GM21528 (cell line): ENCODE results near the gene ZBTB44.

Experiments used
- ATAC-seq: cut with Tn5 transposase; IDR thresholded peaks from one replicate; pipeline ENCODE4 v1.9.1; 2021; ENCODE audit warnings: mild to moderate bottlenecking, moderate library complexity; ENCODE audit not compliant: unreplicated experiment, low FRiP score

The ZBTB44 gene

DNA sequence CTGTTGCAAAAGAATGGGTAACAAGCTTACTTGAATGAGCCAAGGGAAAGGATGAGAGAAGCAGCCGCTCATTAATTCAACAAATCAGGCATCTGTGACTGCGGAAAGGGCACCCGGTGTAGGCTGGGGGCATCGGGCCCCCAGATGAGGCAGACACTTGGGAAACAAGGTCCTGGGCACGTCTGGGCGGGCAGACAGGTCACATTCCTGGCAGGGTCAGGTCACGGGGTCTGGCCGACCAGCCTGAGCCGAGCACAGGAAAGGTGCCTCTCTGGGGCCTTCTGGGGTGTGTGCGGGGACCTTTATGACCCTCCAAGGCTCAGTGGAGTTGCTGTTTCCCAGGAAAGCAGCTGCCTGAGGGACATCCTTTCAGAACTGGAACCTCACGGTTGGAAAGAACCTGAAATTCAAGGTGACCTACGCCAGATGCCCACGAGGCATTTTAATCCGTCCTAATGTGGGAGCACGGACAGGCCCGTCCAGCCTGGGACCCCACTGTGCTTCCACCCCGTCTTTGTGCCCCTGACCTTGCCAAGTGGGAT, 98.1 kb downstream of the ZBTB44 start:
- no peak for ATAC-seq

DNA sequence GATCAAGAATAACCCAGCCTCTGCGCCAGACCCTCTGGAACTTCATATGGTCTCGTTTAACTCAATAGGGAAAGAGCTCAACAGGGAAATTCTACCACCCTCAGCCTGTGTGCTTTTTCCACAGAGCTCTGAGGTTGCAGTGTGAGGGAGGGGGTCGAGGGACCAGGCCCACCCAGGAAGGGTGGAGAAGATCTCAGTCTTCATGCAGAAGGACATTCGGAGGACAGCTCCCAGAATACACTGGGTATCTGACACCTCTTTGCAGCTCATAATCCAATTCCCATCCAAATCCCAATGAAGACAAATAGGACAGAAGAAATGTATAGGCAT, 98.5 kb downstream of the ZBTB44 start:
- no peak for ATAC-seq

DNA sequence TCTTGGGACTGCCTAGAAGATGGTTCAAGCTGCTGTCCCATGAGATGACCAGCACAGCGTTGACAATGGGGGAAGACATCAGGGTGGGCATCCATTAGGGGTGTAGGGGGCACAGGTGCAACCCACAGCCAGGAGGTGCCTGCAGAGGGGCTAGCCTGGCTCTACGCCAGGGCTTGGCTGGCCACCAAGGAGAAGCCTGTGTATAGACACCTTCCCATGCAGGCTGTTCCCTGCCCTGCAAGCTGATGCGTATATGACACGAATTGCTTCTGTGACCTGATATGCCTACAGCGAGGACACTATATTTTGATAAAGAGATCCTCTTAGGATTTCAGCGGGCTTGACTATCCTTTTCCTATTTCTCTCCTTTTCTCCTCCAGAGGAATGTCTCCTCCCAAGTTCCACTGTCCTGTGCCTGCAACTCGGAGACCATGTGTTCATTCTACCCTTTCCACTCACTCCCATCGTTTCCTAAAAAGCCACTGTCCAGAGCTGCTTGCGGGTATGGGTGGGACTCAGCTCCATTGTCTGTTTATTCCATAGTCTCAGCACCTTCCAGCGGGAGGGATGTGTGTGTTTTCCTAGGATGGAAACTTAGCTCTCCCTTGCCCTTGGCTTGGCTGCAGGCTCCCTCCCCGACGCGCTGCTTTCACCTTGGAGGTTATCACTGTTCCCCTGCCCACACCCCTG, 99.0 kb downstream of the ZBTB44 start:
- ATAC-seq = no peak

DNA sequence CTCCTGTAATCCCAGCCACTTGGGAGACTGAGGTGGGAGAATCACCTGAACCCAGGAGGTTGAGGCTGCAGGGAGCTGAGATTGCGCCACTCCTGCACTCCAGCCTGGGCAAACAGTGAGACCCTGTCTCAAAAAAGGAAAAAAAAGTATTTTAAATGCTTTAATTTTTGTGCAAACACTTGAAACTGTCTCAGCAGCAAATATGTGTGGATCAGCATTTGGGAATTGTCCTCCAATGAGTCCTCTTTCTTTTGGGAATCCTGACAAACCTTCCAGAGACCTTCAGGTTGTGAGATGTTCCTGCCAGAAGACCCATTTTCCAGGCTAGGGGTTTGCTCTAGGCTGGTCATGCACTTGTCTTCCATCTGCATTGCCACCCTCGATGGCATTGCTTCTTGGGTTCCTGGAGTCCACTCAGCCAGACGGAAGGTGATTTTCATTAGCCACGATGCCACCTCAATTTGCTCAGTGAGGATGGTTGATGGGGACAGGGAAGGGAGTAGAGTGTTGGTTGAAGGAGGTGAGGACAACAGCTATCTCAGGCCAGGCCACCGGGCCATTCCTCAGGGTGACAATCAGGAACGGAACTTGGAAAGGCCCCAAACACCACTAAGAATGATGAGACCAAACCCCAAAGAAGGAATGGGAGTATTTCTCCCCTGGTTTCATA, 99.7 kb downstream of the ZBTB44 start:
- no peak for ATAC-seq

DNA sequence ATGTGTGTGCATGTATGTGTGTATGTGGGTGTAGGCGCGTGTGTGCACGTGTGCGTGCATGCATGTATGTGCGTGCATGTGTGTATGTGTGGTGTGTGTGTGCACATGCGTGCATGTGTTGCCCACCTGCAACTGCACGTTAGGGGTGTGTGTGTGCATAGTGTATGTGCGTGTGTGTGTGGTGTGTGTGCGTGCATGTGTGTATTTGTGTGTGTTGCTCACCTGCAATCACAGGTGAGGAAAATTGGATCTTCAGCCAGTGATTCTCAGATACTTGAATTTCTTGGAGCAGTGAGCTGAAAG, 100.8 kb downstream of the ZBTB44 start:
- ATAC-seq = no peak

DNA sequence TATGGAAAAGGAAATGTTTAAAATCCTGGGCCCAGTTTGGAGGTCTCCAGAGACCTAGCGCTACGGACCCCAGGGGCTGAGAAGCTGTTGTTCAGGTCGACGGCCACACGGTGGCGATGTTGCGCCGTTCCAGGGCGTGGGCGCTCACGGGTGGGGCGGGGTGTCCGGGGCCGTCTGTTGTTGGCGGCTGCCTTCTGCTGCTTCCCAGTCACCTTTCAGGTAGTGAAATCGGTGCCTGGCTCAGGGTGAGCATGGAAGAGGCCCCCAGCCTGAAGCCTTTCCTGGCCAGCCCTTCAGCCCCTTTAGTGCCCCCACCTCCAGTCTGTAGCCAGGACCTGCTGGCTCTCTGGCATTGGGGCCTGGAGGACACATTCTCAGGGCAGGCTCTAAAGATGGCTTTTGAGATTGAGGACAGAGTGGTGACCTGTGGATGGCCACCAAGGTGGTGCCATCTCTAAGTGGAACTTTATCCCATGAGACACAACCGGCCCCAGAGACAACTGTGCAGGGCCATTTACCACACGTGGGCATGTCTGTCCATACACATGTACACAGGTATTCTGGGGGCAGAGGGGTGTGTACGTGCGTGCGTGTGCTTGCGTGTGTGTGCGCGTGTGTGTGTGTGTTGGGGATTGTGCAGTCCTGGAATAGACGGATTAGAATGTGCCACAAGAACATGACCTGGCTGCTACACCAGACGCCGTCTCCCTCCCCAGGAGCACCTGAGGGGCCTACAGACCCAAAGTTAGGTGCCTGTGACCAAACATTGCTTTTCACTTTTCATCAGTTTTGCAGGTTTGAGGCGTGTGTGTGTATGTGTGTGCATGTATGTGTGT, 101.4 kb downstream of the ZBTB44 start:
- ATAC-seq = peak; percentile 73

DNA sequence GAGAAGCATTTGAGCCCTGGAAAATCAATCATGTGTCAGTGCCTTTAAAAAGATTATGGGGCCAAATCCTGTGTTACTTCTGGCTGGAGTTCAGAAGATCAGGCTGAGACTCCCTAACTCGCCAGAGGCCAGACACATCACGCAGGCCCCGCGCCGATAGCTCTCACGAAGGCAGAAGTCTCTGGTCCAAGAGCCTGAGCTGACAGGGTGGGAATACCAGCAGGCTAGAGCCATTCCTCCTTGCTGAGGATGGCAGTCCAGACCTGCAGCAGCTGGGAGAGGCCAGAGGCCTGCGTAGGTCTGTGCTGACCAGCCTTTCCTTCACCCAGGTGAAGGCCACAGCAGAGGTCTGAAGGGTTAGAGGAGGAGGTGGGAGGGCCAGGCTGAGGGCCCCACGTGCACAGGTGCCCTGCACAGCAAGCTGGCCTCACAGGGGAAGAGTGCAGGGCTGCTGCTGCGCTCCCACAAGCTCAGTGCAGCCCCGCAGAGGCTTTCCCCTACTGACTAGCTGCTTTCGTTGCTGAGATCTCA, 102.2 kb downstream of the ZBTB44 start:
- no peak for ATAC-seq

DNA sequence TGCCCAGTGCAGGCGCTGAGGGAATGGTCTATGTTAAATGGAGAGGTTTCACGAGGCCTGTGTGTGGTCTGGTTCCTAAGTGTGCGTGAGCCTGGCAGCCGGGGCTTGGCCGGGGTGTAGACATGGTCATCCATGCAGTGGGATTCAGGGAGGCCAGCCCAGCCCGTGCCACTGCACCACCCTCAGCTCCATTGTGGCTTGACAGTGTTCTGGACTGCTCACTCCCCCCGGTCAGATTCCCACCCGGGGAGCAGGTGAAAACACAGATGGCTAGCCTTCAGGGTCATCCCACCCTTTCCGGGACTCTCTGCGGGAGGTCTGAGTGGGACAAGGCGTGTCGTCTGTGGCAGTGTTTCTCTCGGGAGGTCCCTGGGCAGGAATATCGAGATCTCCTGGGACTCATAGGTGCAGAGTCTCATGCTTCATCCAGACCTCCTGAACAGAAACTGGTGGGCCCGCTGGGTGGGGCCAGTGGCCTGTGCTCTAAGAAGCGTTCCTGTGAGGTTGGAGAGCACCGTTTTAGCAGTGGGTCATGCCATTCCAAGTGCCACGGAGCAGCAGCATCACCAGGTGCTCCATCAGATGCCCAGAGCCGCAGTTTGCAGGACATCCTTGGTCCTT, 102.8 kb downstream of the ZBTB44 start:
- ATAC-seq = no peak

DNA sequence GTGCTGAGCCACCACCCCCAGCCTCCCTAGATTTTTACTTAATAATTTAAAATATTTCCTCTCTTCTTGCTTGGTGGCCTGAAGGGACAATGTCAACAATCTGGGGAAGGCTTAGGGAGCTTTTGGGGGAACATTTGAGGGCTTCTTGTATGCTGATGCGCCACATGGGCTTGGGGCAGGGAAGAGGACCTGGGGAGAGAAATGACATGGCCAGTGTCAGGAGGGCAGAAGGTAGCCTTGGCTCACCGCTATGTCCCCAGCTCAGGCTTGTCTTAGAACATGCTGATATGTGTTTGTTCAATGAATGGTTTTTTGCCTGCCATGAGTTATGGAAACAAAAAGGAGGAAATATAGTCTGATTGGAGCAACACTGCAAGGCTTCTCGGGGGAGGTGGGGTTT, 103.6 kb downstream of the ZBTB44 start:
- ATAC-seq = no peak

DNA sequence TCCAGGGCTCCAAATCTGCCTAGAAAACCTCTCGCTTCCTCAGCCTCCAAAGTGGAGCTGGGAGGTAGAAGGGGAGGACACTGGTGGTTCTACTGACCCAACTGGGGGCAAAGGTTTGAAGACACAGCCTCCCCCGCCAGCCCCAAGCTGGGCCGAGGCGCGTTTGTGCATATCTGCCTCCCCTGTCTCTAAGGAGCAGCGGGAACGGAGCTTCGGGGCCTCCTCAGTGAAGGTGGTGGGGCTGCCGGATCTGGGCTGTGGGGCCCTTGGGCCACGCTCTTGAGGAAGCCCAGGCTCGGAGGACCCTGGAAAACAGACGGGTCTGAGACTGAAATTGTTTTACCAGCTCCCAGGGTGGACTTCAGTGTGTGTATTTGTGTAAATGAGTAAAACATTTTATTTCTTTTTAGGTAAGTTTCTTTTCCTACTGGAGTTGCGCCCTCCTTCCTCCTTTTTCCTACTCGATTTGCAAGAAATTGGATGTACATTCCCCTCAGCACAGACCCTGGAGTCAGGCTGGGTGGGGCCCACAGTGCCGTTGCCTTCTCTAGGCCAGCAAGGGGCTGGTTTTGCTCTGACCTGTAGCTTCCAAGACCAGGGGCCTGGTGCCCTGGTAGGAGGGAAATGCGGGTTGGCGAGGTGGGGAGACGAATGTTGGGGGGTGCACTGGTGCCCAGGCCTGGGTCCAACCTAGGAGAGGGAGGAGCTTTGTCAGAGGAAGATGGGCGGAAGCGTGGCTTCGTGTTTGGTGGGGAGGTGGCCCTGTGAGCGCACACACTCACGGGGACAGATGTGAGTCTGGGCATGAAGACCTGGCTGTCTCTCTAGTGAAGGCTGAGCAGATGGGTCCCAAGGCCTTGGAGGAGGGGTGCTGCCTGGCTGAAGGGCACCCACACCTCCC, 104.5 kb downstream of the ZBTB44 start:
- no peak for ATAC-seq

DNA sequence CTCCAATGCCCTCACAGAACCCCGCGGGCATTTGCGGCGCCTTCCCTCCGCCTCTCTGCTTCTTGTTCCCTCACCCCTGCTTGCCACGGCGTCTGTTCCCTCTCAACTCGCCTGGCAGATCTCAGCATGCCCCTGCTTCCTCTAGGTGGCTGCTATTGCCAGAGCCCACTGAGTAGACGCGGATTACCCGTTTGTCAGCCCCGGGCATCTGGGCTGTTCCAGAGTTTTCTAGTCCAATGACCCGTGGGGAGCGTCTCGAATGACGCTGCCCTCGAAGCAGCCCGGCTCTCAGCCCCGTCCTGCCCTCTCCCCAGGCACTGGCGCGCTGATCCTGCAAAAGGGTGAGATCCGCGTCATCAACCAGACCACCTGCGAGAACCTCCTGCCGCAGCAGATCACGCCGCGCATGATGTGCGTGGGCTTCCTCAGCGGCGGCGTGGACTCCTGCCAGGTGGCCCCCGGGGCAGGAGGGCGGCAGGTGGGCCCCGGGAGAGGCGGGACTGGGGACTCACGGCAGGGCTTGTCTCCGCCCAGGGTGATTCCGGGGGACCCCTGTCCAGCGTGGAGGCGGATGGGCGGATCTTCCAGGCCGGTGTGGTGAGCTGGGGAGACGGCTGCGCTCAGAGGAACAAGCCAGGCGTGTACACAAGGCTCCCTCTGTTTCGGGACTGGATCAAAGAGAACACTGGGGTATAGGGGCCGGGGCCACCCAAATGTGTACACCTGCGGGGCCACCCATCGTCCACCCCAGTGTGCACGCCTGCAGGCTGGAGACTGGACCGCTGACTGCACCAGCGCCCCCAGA, 105.4 kb downstream of the ZBTB44 start:
- ATAC-seq = no peak

DNA sequence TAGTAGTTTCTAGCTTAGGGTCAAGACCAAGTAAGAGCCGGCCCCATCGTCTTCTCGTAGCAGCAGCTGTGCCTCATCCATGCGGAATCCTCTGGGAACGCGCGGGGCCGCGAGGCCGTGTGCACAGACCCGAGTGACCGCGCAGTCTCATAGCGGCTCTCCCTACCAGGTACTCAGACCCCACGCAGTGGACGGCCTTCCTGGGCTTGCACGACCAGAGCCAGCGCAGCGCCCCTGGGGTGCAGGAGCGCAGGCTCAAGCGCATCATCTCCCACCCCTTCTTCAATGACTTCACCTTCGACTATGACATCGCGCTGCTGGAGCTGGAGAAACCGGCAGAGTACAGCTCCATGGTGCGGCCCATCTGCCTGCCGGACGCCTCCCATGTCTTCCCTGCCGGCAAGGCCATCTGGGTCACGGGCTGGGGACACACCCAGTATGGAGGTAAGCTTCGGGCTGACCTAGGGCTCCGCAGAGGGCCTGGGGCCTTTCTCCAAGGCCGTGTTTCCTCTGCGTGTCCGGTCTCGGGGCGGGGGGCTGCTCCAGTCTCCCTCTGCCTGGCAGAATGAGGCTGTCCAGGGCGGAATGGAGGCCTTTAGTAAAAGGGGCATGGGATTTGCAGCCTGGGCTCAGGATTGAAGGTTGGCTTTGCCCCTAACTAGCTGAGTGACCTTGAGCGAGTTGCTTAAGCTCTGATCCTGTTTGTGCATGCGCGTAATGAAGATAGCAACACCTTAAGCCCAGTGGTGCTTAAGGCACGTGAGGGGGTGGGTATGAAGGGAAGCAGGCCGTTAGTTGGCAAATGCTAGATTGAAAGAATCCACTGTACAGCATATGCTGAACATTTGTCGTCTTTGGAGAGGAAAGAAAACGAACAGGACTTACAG, 106.2 kb downstream of the ZBTB44 start:
- no peak for ATAC-seq

DNA sequence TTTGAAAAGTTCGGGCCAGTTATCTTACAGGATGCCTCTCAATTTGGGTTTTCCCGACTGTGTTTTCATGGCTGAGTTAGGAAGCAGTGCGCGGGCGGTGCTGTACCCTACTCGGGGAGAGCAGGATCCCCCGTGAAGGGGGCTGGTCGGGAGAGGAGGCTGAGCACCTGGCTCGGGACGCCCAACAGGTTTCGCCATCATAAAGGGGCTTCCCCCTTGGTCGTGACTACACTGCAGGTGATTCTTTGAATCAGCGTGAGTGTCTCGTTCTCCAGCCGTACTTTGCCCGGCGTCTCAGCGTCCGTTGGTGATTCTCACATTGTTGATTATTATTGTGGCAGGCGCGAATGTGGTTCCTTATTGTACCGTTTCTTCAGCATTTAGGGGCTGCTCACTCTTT, 108.6 kb downstream of the ZBTB44 start:
- ATAC-seq = no peak

DNA sequence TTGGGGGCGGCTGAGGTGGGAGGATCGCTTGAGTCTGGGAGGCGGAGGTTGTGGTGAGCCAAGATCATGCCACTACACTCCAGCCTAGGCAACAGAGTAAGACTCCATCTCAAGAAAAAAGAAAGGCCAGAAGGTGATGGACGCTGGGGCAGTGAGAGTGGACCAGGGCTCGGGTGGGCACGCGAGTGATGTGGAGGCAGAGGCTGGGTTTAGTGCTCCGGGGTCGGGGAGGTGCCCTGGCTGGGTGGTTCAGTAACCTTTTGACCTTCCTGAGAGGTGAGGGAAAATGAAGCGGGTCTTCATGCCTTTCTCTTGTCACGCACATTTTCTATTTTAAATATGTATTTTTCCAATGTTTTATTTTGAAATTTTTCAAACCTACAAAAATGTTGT, 110.0 kb downstream of the ZBTB44 start:
- ATAC-seq = no peak

DNA sequence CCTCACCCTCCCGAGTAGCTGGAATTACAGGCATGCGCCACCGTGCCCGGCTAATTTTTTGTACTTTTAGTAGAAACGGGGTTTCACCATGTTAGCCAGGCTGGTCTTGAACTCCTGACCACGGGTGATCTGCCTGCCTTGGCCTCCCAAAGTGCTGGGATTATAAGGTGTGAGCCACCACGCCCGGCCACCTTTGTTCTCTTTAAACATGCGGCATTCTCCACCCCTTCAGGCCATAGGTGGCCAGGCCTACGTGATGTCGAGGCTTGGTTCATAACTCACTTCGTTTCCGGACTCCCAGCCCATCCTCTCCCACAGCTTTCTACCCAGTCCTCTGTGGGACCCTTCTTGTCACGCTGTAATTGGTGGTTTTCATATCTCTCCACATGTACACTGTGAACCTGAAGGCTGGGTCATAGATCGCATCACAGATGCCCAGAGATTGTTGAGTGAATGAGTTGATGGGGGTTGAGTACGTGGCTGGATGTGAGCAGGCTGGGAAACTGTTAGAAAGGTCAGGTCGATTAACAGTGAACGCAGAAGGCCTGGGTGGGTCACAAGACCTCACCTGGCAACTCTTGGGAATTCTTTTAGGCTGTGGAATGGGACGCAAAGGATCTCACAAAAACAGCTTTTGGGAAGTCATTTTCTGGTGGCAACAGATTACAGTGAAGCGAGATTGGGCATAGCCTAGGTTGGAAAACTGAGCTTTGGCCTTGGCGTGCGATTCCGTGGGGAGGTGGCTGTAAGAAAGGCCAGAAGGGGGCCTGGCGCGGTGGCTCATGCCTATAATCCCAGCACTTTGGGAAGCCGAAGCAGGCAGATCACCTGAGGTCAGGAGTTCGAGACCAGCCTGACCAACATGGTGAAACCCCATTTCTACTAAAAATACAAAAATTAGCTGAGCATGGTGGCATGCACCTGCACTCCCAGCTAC, 110.7 kb downstream of the ZBTB44 start:
- no peak for ATAC-seq

DNA sequence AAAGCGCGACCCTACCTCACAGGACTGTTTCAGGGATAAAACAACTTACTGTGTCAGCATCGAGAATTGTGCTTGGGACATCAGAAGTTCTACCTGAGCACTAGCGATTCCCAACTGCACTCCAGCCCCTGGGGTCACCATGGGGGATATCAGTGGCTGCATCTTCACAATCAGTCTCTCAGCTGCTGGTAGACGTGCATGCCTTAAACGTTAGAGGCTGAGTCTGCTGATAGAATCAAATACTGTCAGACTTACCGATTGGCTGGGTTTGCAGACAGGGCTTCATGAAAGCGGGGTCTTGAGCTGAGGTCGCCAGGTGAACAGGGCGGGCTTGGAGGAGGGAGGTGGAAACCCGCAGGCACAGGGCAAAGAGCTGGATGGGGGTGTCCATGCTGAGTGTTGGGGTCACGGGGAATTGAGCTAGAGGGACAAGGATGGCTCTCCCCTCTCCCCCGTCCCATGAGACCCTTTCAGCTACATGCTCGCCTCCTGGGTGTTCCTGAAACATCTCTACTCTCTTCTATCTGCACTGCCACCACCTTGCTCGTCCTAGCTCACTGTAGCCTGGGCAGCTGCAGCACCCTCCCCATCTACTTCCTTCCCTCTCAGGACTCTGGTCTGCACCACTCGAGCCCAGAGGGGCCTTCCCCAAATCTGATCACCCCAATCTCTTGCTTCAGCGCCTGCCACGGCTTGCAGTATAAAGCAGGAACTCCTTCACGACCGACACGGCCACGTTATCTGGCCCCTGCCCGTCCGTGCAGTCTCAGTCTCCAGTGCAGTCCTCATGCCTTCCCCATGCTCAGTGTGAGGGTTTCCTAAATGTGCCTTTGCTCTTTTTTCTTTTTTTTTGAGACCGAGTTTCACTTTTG, 111.7 kb downstream of the ZBTB44 start:
- ATAC-seq = no peak
